GM08714 (cell line): ENCODE measurements around the gene ANKRD29.
"Not testable (repeated sequence)": the region's sequence is repeated elsewhere in the genome, so short reads cannot be mapped to it uniquely, and the experiment has no call there.

Source experiments
- H3K4me3 ChIP-seq: fragments of 200-500 bp; sonication (Bioruptor generic); 2 replicates; pipeline ENCODE4 v1.5.1; 2014; ENCODE audit warnings: mild to moderate bottlenecking, low read length, inconsistent platforms
- ZNF274 ChIP-seq: IDR thresholded peaks from 2 replicates; pipeline ENCODE4 v1.6.1; 2012; ENCODE audit warnings: mild to moderate bottlenecking, low read depth, low read length

ANKRD29 gene

GRCh38 chr18:23643815-23644490, 18.8 kb downstream of the ANKRD29 start:
- H3K4me3 ChIP-seq = no peak overlapping the region
- TF ChIP-seq ZNF274 = no peak

DNA sequence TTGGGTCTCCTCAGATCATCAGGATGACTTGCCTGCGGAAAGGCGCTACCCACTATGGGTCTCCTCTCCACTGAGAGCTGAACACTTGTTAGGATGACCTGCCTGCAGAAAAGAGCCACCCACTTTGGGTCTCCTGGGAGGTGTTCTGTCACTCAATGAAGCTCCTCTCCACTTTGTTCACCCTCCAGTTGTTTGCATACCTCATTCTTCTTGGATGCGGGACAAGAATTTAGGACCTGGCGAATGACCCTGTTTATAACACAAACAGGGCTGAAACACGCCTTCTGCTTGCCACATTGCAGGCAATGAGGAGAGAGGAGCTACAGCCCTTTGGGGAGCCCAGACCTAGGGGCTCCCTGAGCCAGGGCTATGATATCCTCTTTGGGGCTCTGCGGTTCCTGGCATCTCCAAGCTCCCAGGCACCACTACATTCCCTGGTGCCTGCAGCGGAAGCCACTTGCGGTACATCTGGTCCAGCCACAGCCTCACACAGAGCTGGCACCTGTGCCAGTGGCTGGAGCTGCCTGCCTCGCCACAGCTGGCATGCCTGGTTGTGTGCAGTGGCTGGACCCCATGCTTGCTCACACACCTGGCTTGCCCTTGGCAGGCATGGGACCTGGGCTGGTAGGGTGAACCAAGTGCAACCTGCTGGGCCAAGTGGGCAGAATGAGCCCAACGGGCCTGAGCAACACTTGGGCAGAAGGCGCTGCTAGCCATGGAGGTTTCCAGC, 20.6 kb downstream of the ANKRD29 start:
- H3K4me3 ChIP-seq = no peak overlapping the region
- TF ChIP-seq ZNF274 = no peak

DNA sequence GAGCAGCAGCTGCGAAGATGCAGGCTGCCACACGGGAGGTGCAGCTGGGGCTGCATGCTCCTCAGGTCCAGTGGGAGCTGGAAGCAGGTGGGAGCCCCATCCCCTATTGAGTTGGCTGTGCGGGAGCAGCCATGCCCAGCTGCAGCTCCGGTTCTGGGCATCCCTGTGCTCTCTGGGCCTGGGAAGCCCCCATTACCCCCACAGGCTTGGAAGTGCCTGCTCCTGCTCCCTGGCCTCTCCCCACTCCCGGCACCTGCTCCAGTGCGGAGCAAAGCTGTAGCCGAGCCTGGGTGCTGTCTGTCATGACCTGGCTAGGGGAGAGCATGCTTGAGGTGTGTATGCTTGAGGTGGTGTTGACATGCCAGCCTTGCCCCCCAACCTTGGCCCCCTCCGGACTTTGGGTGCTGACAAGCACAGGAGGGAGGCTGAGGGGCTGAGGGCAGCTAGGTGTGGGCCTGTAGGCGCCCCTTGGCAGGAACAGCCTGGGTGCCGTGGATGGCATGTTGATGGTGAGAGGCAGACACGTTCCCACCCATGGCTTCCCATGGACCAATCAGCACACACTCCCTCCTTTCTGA, 21.5 kb downstream of the ANKRD29 start:
- H3K4me3 ChIP-seq = no peak overlapping the region
- TF ChIP-seq ZNF274 = no peak

GRCh38 chr18:23640052-23640451, 22.7 kb downstream of the ANKRD29 start:
- H3K4me3 ChIP-seq = no peak overlapping the region

GRCh38 chr18:23636433-23636832, 26.3 kb downstream of the ANKRD29 start:
- not testable (repeated sequence) for H3K4me3 ChIP-seq

More at GRCh38 chr18:23640052-23640451, 22.7 kb downstream of the ANKRD29 start:
- no peak for TF ChIP-seq ZNF274

GRCh38 chr18:23636071-23636399, 26.7 kb downstream of the ANKRD29 start:
- TF ChIP-seq ZNF274 = no peak
- no peak overlapping the region for H3K4me3 ChIP-seq

GRCh38 chr18:23635283-23636070, 27.2 kb downstream of the ANKRD29 start:
- TF ChIP-seq ZNF274 = no peak
- H3K4me3 ChIP-seq = no peak overlapping the region

DNA sequence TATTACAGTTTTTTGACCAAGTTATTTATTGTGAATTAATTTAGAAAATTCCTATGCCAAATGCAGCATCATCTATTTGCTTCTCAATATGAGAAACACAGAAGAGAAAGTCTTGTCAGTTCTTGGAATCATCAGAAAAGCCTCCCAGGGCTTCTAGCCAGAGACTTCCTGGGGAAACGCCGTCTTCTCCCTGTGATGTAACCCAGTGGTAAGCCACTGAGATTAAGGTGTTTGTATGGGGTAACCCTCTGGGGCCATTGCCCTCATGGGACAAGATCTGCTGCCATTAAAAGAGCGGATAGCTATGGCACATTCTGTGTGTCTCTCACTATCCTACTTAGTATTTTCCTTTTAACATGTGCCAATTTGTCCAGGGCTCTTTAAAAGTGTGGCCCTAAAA, 28.0 kb downstream of the ANKRD29 start:
- no peak for TF ChIP-seq ZNF274

DNA sequence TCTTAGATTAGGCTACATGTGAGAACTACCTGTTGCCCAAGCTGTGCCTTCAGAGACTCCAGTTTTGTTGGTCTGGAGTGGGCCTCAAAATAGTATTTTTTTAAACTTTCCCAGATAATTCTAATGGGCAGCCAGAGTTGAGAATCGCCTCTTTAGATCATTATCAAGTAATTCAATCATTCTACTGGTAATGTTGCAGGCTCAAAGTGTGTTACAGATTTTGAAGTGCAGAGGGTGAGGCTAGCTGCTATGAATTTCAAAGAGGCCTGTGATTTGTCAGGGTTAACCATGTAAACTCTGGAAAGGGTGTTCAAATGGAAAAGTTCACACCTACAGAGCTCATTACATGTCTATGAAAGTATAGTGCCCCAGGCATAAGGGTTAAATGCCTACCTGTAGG, 30.1 kb downstream of the ANKRD29 start:
- no peak overlapping the region for H3K4me3 ChIP-seq
- no peak for TF ChIP-seq ZNF274

More for the DNA sequence above, 28.0 kb downstream of the ANKRD29 start:
- no peak overlapping the region for H3K4me3 ChIP-seq

DNA sequence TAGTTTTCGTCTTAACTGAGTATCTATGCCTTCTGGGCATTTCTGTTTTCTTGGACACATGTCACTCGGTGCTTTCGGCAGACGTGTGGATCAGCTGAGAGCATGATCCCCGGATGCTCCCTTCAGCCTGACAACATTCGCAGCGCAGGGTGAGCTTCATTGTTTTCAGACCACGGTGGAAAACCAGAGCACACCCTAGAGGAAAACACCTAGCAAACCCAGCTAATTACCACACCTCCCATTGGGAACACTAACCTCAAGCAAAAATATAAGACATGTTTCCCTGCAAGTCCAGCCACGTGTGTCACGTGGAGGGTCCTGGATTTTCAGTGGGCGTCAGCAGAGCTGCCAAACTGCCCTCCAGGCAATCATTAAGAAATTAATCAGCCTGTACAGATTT, 31.0 kb downstream of the ANKRD29 start:
- H3K4me3 ChIP-seq = no peak overlapping the region
- TF ChIP-seq ZNF274 = no peak

DNA sequence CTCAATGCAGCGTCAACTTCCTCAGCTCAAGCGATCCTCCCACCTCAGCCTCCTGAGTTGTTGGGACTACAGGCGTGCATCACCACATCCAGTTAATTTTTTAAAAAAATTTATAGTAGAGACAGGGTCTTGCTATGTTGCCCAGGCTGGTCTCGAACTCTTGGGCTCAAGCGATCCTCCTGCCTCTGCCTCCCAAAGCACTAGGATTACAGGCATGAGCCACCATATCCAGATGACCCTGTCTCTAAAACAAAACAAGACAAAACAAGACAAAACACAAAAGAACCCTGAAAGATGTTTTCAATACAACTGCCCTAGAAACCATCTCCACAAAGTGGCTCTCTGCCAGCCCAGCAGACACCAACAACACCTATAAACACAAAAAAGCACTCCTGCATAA, 31.4 kb downstream of the ANKRD29 start:
- no peak for TF ChIP-seq ZNF274

GRCh38 chr18:23629444-23629946, 33.2 kb downstream of the ANKRD29 start:
- TF ChIP-seq ZNF274 = no peak
- H3K4me3 ChIP-seq = no peak overlapping the region

More for the DNA sequence above, 31.4 kb downstream of the ANKRD29 start:
- no peak overlapping the region for H3K4me3 ChIP-seq

DNA sequence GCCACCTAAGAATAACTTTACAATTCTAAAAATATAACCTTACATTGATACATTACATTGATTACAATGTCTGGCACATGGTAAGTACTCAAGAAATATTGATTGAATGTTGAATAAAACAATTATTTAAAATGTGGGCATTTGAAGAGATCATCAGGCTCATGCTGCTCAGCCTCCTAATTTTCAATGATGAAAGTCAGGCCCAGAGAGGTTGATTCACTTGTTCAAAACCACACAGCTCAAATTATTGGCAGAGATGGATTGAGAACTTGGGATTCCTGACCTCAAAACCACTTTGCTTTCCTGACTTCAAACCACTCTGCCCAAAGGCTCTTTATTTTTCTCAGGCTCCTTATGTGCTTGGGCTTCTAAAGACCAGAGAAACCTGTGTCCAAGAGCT, 34.7 kb downstream of the ANKRD29 start:
- TF ChIP-seq ZNF274 = no peak

DNA sequence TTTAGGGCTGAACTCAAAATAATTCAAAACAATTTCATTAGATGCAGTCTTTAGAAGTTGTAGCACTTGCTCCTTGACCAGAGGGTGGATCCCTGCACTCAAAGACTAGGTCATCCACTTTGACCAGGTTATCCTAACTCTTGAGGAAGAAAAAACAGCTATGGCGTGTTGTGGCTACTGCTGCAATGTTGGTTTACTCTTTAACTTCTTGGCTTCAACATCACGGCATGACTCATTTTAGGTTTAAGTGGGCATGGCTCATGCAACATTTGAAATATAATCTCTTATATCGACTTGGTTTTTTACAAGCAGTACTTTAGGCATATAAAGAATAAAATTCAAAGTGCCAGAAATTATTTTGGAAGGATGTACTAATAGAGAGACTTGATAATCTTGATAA, 35.4 kb downstream of the ANKRD29 start:
- no peak overlapping the region for H3K4me3 ChIP-seq
- no peak for TF ChIP-seq ZNF274

More for the DNA sequence above, 34.7 kb downstream of the ANKRD29 start:
- H3K4me3 ChIP-seq = no peak overlapping the region
